DMS114 treated with DMSO at 0.1 percent for 48 hours (cell line): ENCODE data around the gene SUN3.
A peak's percentile ranks its signal among the peaks of the same experiment; 100 is the strongest.

Source experiments
- DNase-seq: peaks from one replicate; lab custom pipeline; 2025; ENCODE audit not compliant: unreplicated experiment; lab: John Stamatoyannopoulos, UW

The SUN3 gene

GRCh38 chr7:47979145-47979831 is 49.6 kb downstream of the SUN3 start, which contains the start of gene HUS1:
TSS of gene HUS1 (minus strand) at chr7:47979615. CDS start at chr7:47979519, 96 bp downstream.
- peak; percentile 65 for DNase-seq

GRCh38 chr7:47978790-47979144 is 50.1 kb downstream of the SUN3 start:
- DNase-seq = no peak

GRCh38 chr7:47973739-47974138 is 55.2 kb downstream of the SUN3 start:
- DNase-seq = no peak

GRCh38 chr7:47970761-47971160 is 58.1 kb downstream of the SUN3 start:
- no peak for DNase-seq

- peak; percentile 65 for DNase-seq
Measured at GRCh38 chr7:47968847-47969774, 59.8 kb downstream of the SUN3 start.

GRCh38 chr7:47967708-47968107 is 61.2 kb downstream of the SUN3 start:
- DNase-seq = no peak

- no peak for DNase-seq
Measured at GRCh38 chr7:47967123-47967522, 61.8 kb downstream of the SUN3 start.

- DNase-seq = no peak
Measured at GRCh38 chr7:47965456-47965855, 63.5 kb downstream of the SUN3 start.

GRCh38 chr7:47962262-47962661 is 66.6 kb downstream of the SUN3 start:
- no peak for DNase-seq

- DNase-seq = no peak
Measured at GRCh38 chr7:47957156-47957555, 71.8 kb downstream of the SUN3 start.

GRCh38 chr7:47956220-47956619 is 72.7 kb downstream of the SUN3 start:
- no peak for DNase-seq

GRCh38 chr7:47954231-47954911 is 74.5 kb downstream of the SUN3 start:
- no peak for DNase-seq

GRCh38 chr7:47953822-47954221 is 75.1 kb downstream of the SUN3 start:
- no peak for DNase-seq

- DNase-seq = no peak
Measured at GRCh38 chr7:47952224-47952623, 76.7 kb downstream of the SUN3 start.

- DNase-seq = no peak
Measured at GRCh38 chr7:47951374-47951773, 77.5 kb downstream of the SUN3 start.

GRCh38 chr7:47950714-47951113 is 78.2 kb downstream of the SUN3 start:
- DNase-seq = no peak

- no peak for DNase-seq
Measured at GRCh38 chr7:47949703-47950102, 79.2 kb downstream of the SUN3 start.

- no peak for DNase-seq
Measured at GRCh38 chr7:47948141-47948790, 80.6 kb downstream of the SUN3 start, which contains the start of gene PKD1L1. TSS of gene PKD1L1 (minus strand) at chr7:47948466. CDS start at chr7:47948440, 26 bp downstream.

- DNase-seq = no peak
Measured at GRCh38 chr7:47947355-47947749, 81.6 kb downstream of the SUN3 start.

GRCh38 chr7:47946581-47947354 is 82.1 kb downstream of the SUN3 start:
- no peak for DNase-seq
